GM12801 (cell line): Measurements from ENCODE around the gene FBXL15.

Source experiments
- CTCF ChIP-seq: IDR thresholded peaks from one replicate; pipeline ENCODE4 v1.5.1; 2011; ENCODE audit warnings: control low read depth; ENCODE audit not compliant: insufficient read length; ENCODE audit errors: extremely low read depth

Gene FBXL15

GRCh38 chr10:102394801-102395399, 25.7 kb upstream of the FBXL15 start:
- no peak for TF ChIP-seq CTCF

GRCh38 chr10:102395400-102396316, 25.0 kb upstream of the FBXL15 start, which contains the start of gene NFKB2:
Gene NFKB2 (plus strand): TSS chr10:102395705. CDS start chr10:102395960, 255 bp downstream.
- no peak for TF ChIP-seq CTCF

GRCh38 chr10:102396317-102396650, 24.4 kb upstream of the FBXL15 start:
- TF ChIP-seq CTCF: no peak

GRCh38 chr10:102396730-102397151, 23.9 kb upstream of the FBXL15 start:
- TF ChIP-seq CTCF: no peak

GRCh38 chr10:102397222-102398171, 23.1 kb upstream of the FBXL15 start:
- no peak for TF ChIP-seq CTCF

GRCh38 chr10:102398172-102399020, 22.2 kb upstream of the FBXL15 start:
- no peak for TF ChIP-seq CTCF
